Neuronal stem cell (in vitro differentiated cells): Measurements from ENCODE around the gene CCDC181.
A peak's percentile ranks its signal among the peaks of the same experiment; 100 is the strongest.

Source experiments
- DNase-seq: peaks from one replicate; pipeline ENCODE4 v3.0.0-alpha.2; 2013; ENCODE audit warnings: low spot score
- H2AFZ ChIP-seq: one replicate; pipeline ENCODE4 v1.6.1; 2013; ENCODE audit warnings: mild to moderate bottlenecking, low read length, inconsistent platforms
- H2AK5ac ChIP-seq: 2 replicates; pipeline ENCODE4 v1.6.1; 2013; ENCODE audit warnings: low read depth, mild to moderate bottlenecking, inconsistent platforms, low read length, moderate library complexity, mixed read lengths
- H2BK120ac ChIP-seq: 2 replicates; pipeline ENCODE4 v1.6.1; 2013; ENCODE audit warnings: low read depth, mild to moderate bottlenecking, inconsistent platforms, low read length, moderate library complexity, mixed read lengths
- H2BK12ac ChIP-seq: one replicate; pipeline ENCODE4 v1.6.1; 2013; ENCODE audit warnings: low read length, inconsistent platforms
- H2BK15ac ChIP-seq: 2 replicates; pipeline ENCODE4 v1.6.1; 2013; ENCODE audit warnings: mild to moderate bottlenecking, low read length, inconsistent platforms, mixed read lengths
- H2BK5ac ChIP-seq: one replicate; pipeline ENCODE4 v1.6.1; 2013; ENCODE audit warnings: inconsistent platforms, mild to moderate bottlenecking, low read length, moderate library complexity
- H3K14ac ChIP-seq: one replicate; pipeline ENCODE4 v1.6.1; 2013; ENCODE audit warnings: low read length, inconsistent platforms
- H3K18ac ChIP-seq: 2 replicates; pipeline ENCODE4 v1.6.1; 2013; ENCODE audit warnings: low read length, inconsistent platforms
- H3K23ac ChIP-seq: 2 replicates; pipeline ENCODE4 v1.6.1; 2013; ENCODE audit warnings: low read depth, mild to moderate bottlenecking, mixed read lengths, low read length, inconsistent platforms; ENCODE audit not compliant: poor library complexity
- H3K27ac ChIP-seq: replicated peaks from 3 replicates; pipeline ENCODE4 v1.5.1; 2013; ENCODE audit warnings: low read length, inconsistent platforms
- H3K27me3 ChIP-seq, 3 experiments: 2 replicates each; pipeline ENCODE4 v1.6.1; 2013; ENCODE audit warnings: low read length in 3 of 3, mild to moderate bottlenecking in 2 of 3, inconsistent platforms in 1 of 3, low read depth in 1 of 3, mixed read lengths in 1 of 3, moderate library complexity in 1 of 3; ENCODE audit not compliant: control insufficient read depth in 3 of 3, insufficient read depth in 3 of 3
- H3K36me3 ChIP-seq, 2 donors: replicated peaks in 1 of 2; 2 replicates each; pipeline ENCODE4 v1.6.1; 2013; ENCODE audit warnings: low read length in 2 of 2; ENCODE audit not compliant: control insufficient read depth in 2 of 2, insufficient read depth in 2 of 2
- H3K4ac ChIP-seq: 2 replicates; pipeline ENCODE4 v1.6.1; 2013; ENCODE audit warnings: inconsistent platforms, mild to moderate bottlenecking, low read length, moderate library complexity
- H3K4me1 ChIP-seq, 2 donors: 1 replicate in 1 of 2; 2 replicates in 1 of 2; pipeline ENCODE4 v1.6.1; 2013; ENCODE audit warnings: low read length in 2 of 2, low read depth in 1 of 2; ENCODE audit not compliant: control insufficient read depth in 2 of 2, insufficient read depth in 1 of 2
- H3K4me2 ChIP-seq: one replicate; pipeline ENCODE4 v1.6.1; 2013; ENCODE audit warnings: mild to moderate bottlenecking, low read length, inconsistent platforms; ENCODE audit not compliant: insufficient read depth, poor library complexity, severe bottlenecking
- H3K4me3 ChIP-seq, 2 donors: 2 replicates each; pipeline ENCODE4 v1.5.1; 2013; ENCODE audit warnings: low read length in 2 of 2, mild to moderate bottlenecking in 2 of 2, inconsistent platforms in 1 of 2, moderate library complexity in 1 of 2
- H3K79me1 ChIP-seq: one replicate; pipeline ENCODE4 v1.6.1; 2013; ENCODE audit warnings: low read depth, mild to moderate bottlenecking, inconsistent platforms, low read length, moderate library complexity
- H3K9ac ChIP-seq: one replicate; pipeline ENCODE4 v1.6.1; 2013; ENCODE audit warnings: mild to moderate bottlenecking, low read depth, low read length, inconsistent platforms; ENCODE audit not compliant: poor library complexity
- H3K9me3 ChIP-seq, 2 donors: replicated peaks in 1 of 2; 2 replicates each; pipeline versions ENCODE3 to v1.6.1; 2013; ENCODE audit warnings: low read length in 2 of 2, mild to moderate bottlenecking in 2 of 2, inconsistent platforms in 1 of 2, low read depth in 1 of 2, mixed read lengths in 1 of 2, moderate library complexity in 1 of 2; ENCODE audit not compliant: control insufficient read depth in 2 of 2, insufficient read depth in 1 of 2
- H4K8ac ChIP-seq: one replicate; pipeline ENCODE4 v1.6.1; 2013; ENCODE audit warnings: low read depth, mild to moderate bottlenecking, inconsistent platforms, low read length, moderate library complexity
- H4K91ac ChIP-seq: one replicate; pipeline ENCODE4 v1.6.1; 2013; ENCODE audit warnings: low read length, low read depth, mild to moderate bottlenecking, inconsistent platforms; ENCODE audit not compliant: poor library complexity
- WGBS, 2 donors: extraction: QIAGEN DNeasy Blood & Tissue Kit; methylation state at CpG; one replicate each; pipeline ENCODE4 v1.1.7; 2013; ENCODE audit warnings: missing lambda C conversion rate in 2 of 2, mixed read lengths in 1 of 2; ENCODE audit not compliant: insufficient read length in 2 of 2, insufficient replicate concordance in 1 of 2; ENCODE audit errors: extremely low coverage in 2 of 2; 5-methylcytosine and 5-hydroxymethylcytosine counted together

The CCDC181 gene

GRCh38 chr1:169368406-169368769 lies 58.9 kb downstream of the CCDC181 start:
- H3K9ac ChIP-seq: peak overlapping the region; percentile 84
- H3K4me1 ChIP-seq: peaks cover 2 to 5% of the 10 kb centered on the region in 2 donors
- H3K27ac ChIP-seq: peak overlapping the region; percentile 64
- no CpG with 5 or more reads among the region's 16 CpGs for WGBS, 2 donors
- H2BK15ac ChIP-seq: no peak overlapping the region
- peak overlapping the region; percentile 77 for H3K4me2 ChIP-seq
- peak overlapping the region; percentile 89 for H2AFZ ChIP-seq
- peak overlapping the region; percentile 93 for H3K4ac ChIP-seq
- no peak overlapping the region for H4K91ac ChIP-seq
- peak overlapping the region; percentile 56 for H3K14ac ChIP-seq
- H3K23ac ChIP-seq: no peak overlapping the region
- H3K27me3 ChIP-seq: no peaks in the 10 kb centered on the region
- H2BK5ac ChIP-seq: peak overlapping the region; percentile 71
- DNase-seq: no peak
- H3K4me3 ChIP-seq: peak overlapping the region; percentile 72 to 87
- H2AK5ac ChIP-seq: no peak overlapping the region
- H3K79me1 ChIP-seq: peaks cover 4% of the 10 kb centered on the region
- peak overlapping the region; percentile 44 for H3K18ac ChIP-seq
- peaks cover 0 to 39% of the 10 kb centered on the region in 2 donors for H3K36me3 ChIP-seq
- H2BK120ac ChIP-seq: no peak overlapping the region
- H4K8ac ChIP-seq: no peak overlapping the region
- H2BK12ac ChIP-seq: no peak overlapping the region
- H3K9me3 ChIP-seq: peaks cover 2 to 3% of the 10 kb centered on the region in 2 donors

- Histone ChIP-seq H3K4me1 (peaks cover 2 to 5% of the 10 kb centered on the region in 2 donors), H2AK5ac (no peak within 1 kb of the TSS), H2BK12ac (no peak within 1 kb of the TSS), H2BK120ac (no peak within 1 kb of the TSS), H3K27ac (peak within 1 kb of the TSS; percentile 64), H4K91ac (no peak within 1 kb of the TSS), H2BK5ac (peak within 1 kb of the TSS; percentile 71), H3K9me3 (peaks cover 2 to 3% of the 10 kb centered on the region in 2 donors), H3K79me1 (peaks cover 4% of the 10 kb centered on the region), H3K23ac (no peak within 1 kb of the TSS), H3K4me3 (peak within 1 kb of the TSS; percentile 72 to 92), H4K8ac (no peak within 1 kb of the TSS), H3K4ac (peak within 1 kb of the TSS; percentile 93), H3K36me3 (peaks cover 0 to 34% of the 10 kb centered on the region in 2 donors), H2BK15ac (no peak within 1 kb of the TSS), H3K9ac (peak within 1 kb of the TSS; percentile 84), H3K18ac (peak within 1 kb of the TSS; percentile 44), H3K4me2 (peak within 1 kb of the TSS; percentile 77), H3K27me3 (no peaks in the 10 kb centered on the region), H2AFZ (peak within 1 kb of the TSS; percentile 89), H3K14ac (peak within 1 kb of the TSS; percentile 56)
- peak; percentile 86 for DNase-seq
- no CpG with 5 or more reads among the region's 37 CpGs for WGBS, 2 donors
These were observed 59.4 kb downstream of the CCDC181 start, which contains the start of the genes BLZF1 and NME7 for GRCh38 chr1:169367686-169368405. Gene BLZF1, plus strand, starts transcription at chr1:169368195. Its CDS starts 1,328 bp downstream, at chr1:169369523. Gene NME7, minus strand, starts transcription at chr1:169367797. Its CDS starts 87 bp downstream, at chr1:169367710.

GRCh38 chr1:169367096-169367685 lies 60.1 kb downstream of the CCDC181 start:
- no peak overlapping the region for H2BK15ac ChIP-seq
- H3K27ac ChIP-seq: no peak overlapping the region
- H2BK120ac ChIP-seq: no peak overlapping the region

GRCh38 chr1:169364948-169365347 lies 62.3 kb downstream of the CCDC181 start:
- Histone ChIP-seq H3K14ac (no peak overlapping the region), H3K9ac (no peak overlapping the region), H3K4me3 (no peak overlapping the region), H3K9me3 (peaks cover 2 to 3% of the 10 kb centered on the region in 2 donors), H3K4ac (no peak overlapping the region), H4K91ac (no peak overlapping the region), H3K18ac (no peak overlapping the region), H3K4me1 (peaks cover 2 to 5% of the 10 kb centered on the region in 2 donors), H2BK120ac (no peak overlapping the region), H3K27me3 (no peaks in the 10 kb centered on the region), H3K36me3 (peaks cover 0 to 6% of the 10 kb centered on the region in 2 donors), H3K79me1 (peaks cover 5% of the 10 kb centered on the region), H2BK15ac (no peak overlapping the region), H3K4me2 (no peak overlapping the region), H2BK12ac (no peak overlapping the region), H2BK5ac (no peak overlapping the region), H3K27ac (no peak overlapping the region), H4K8ac (no peak overlapping the region), H3K23ac (no peak overlapping the region), H2AFZ (no peak overlapping the region), H2AK5ac (no peak overlapping the region)
- no peak for DNase-seq
- WGBS, 2 donors: no CpG with 5 or more reads among the region's 2 CpGs

More at GRCh38 chr1:169367096-169367685, 60.1 kb downstream of the CCDC181 start:
- Histone ChIP-seq H3K27me3 (no peaks in the 10 kb centered on the region), H2AFZ (peak overlapping the region; percentile 89), H3K4me3 (peak overlapping the region; percentile 72 to 92), H3K23ac (no peak overlapping the region), H3K18ac (no peak overlapping the region), H3K36me3 (peaks cover 0 to 27% of the 10 kb centered on the region in 2 donors), H3K9me3 (peaks cover 2 to 3% of the 10 kb centered on the region in 2 donors), H2BK5ac (no peak overlapping the region), H3K14ac (no peak overlapping the region), H2AK5ac (no peak overlapping the region), H3K4ac (no peak overlapping the region), H4K91ac (no peak overlapping the region), H2BK12ac (no peak overlapping the region), H3K4me2 (peak overlapping the region; percentile 61), H3K4me1 (peaks cover 2 to 5% of the 10 kb centered on the region in 2 donors), H3K79me1 (peaks cover 5% of the 10 kb centered on the region), H3K9ac (no peak overlapping the region), H4K8ac (no peak overlapping the region)
- no peak for DNase-seq
- WGBS, 2 donors: no CpG with 5 or more reads among the region's 15 CpGs
